Uterus (tissue), 4 donors: ENCODE results near the gene BRSK2. TPM values are rescaled to one million over a fixed set of nuclear protein-coding genes. Genes with fewer than 3 reads are reported as not detected.

Experiments used
- DNase-seq, 2 donors: peaks; one replicate each; pipeline ENCODE4 v3.0.0-alpha.2; 2019 to 2020
- H3K27ac ChIP-seq, 2 donors: fragments of 200-600 bp; sonication (generic); 1 replicate in 1 of 2; 2 replicates in 1 of 2; pipeline ENCODE4 v1.5.1; 2016 to 2018
- H3K27me3 ChIP-seq, 2 donors: fragments of 200-600 bp; sonication (generic); one replicate each; pipeline ENCODE4 v1.5.1; 2018 to 2019; ENCODE audit warnings: control low read depth in 1 of 2
- H3K36me3 ChIP-seq, 2 donors: fragments of 200-600 bp; sonication (generic); one replicate each; pipeline ENCODE4 v1.5.1; 2019; ENCODE audit warnings: control low read depth in 1 of 2
- H3K4me1 ChIP-seq, 2 donors: fragments of 200-600 bp; sonication (generic); one replicate each; pipeline ENCODE4 v1.5.1; 2018 to 2019; ENCODE audit warnings: control low read depth in 1 of 2
- H3K4me3 ChIP-seq, 2 donors: fragments of 200-600 bp; sonication (generic); 1 replicate in 1 of 2; 2 replicates in 1 of 2; pipeline ENCODE4 v1.5.1; 2018 to 2019; ENCODE audit warnings: mild to moderate bottlenecking in 1 of 2
- H3K9me3 ChIP-seq, 2 donors: fragments of 200-600 bp; sonication (generic); one replicate each; pipeline ENCODE4 v1.5.1; 2019; ENCODE audit warnings: control low read depth in 1 of 2
- CTCF ChIP-seq, 4 experiments: fragments of 200-600 bp in 2 of 4; fragments of 450-650 bp in 2 of 4; sonication (generic) in 2 of 4; IDR thresholded peaks; one replicate each; pipeline ENCODE4 v1.5.1; 2016 to 2019; ENCODE audit warnings: antibody characterized with exemption in 4 of 4, mild to moderate bottlenecking in 2 of 4, moderate library complexity in 1 of 4
- POLR2A ChIP-seq, 2 donors: fragments of 450-650 bp; IDR thresholded peaks; one replicate each; pipeline ENCODE4 v1.6.1; 2016; ENCODE audit warnings: antibody characterized with exemption in 2 of 2, mild to moderate bottlenecking in 1 of 2, moderate library complexity in 1 of 2
- intact Hi-C: fragments of 100-400 bp; cut with DNase I; formaldehyde crosslinking; loops from one replicate; pipeline ENCODE4 v1.15.1; 2023; ENCODE audit warnings: low total_unique reads
- total RNA-seq, 4 donors: library from RNA; depleted of rRNA in 3 of 4; stranded (reverse); fragments of >200 nt in 3 of 4; gene quantifications; one replicate each; pipeline versions ENCODE4 v1.1.0 to v1.2.4, GENCODE V29; 2014 to 2023
- donor health status: DM: yes; HTN: yes; CAD: no.

The BRSK2 gene
- total RNA-seq, 4 donors from 2014 or later: 1.5 to 2.2 TPM; not detected in 2

- no peaks in the 10 kb centered on the region for H3K4me1 ChIP-seq
- TF ChIP-seq POLR2A (IDR thresholded peaks at IDR 0.05): no peak
- no peak for TF ChIP-seq CTCF (IDR thresholded peaks at IDR 0.05)
- no peaks in the 10 kb centered on the region for H3K9me3 ChIP-seq
- no peak for DNase-seq
- intact Hi-C loops: no loop called here
- H3K27me3 ChIP-seq: peaks cover 14 to 21% of the 10 kb centered on the region in 2 donors
- no peaks in the 10 kb centered on the region for H3K36me3 ChIP-seq
- H3K4me3 ChIP-seq: no peak overlapping the region
- H3K27ac ChIP-seq: no peak overlapping the region
Measured at GRCh38 chr11:1396375-1396841, 6.7 kb downstream of the BRSK2 start.

- Histone ChIP-seq H3K9me3 (no peaks in the 10 kb centered on the region), H3K4me3 (no peak overlapping the region), H3K36me3 (no peaks in the 10 kb centered on the region), H3K27me3 (peaks cover 5 to 12% of the 10 kb centered on the region in 2 donors), H3K27ac (no peak overlapping the region), H3K4me1 (no peaks in the 10 kb centered on the region)
- no peak for DNase-seq
- no peak for TF ChIP-seq CTCF (IDR thresholded peaks at IDR 0.05)
- no peak for TF ChIP-seq POLR2A (IDR thresholded peaks at IDR 0.05)
- intact Hi-C loops: no loop called here
Measured at GRCh38 chr11:1397146-1397861, 7.6 kb downstream of the BRSK2 start.

- H3K36me3 ChIP-seq: no peaks in the 10 kb centered on the region
- no peaks in the 10 kb centered on the region for H3K9me3 ChIP-seq
- no peak overlapping the region for H3K27ac ChIP-seq
- peaks cover 0 to 7% of the 10 kb centered on the region in 2 donors for H3K27me3 ChIP-seq
- intact Hi-C loops: no loop called here
- H3K4me3 ChIP-seq: no peak overlapping the region
- DNase-seq: no peak
- TF ChIP-seq POLR2A (IDR thresholded peaks at IDR 0.05) (no peak), CTCF (IDR thresholded peaks at IDR 0.05) (no peak)
- no peaks in the 10 kb centered on the region for H3K4me1 ChIP-seq
Measured at GRCh38 chr11:1397862-1398527, 8.3 kb downstream of the BRSK2 start.

GRCh38 chr11:1398528-1399235 lies 8.9 kb downstream of the BRSK2 start:
- no peaks in the 10 kb centered on the region for H3K36me3 ChIP-seq
- no peaks in the 10 kb centered on the region for H3K27me3 ChIP-seq
- no peak for DNase-seq
- intact Hi-C loops: no loop called here
- H3K4me1 ChIP-seq: no peaks in the 10 kb centered on the region
- TF ChIP-seq POLR2A (IDR thresholded peaks at IDR 0.05) (no peak), CTCF (IDR thresholded peaks at IDR 0.05) (no peak)
- no peak overlapping the region for H3K4me3 ChIP-seq
- H3K27ac ChIP-seq: no peak overlapping the region
- H3K9me3 ChIP-seq: no peaks in the 10 kb centered on the region
